Natural killer cell (primary cell): ENCODE results near the gene DHX57. TPM values are rescaled to one million over a fixed set of nuclear protein-coding genes. Genes with fewer than 3 reads are reported as not detected.

Experiments
- ATAC-seq, 3 donors: fragments of 150-1000 bp in 2 of 3; fragments of 200-7000 bp in 1 of 3; cut with Tn5 transposase; 1 replicate in 1 of 3; 2 replicates in 2 of 3; pipeline ENCODE4 v1.10.0; 2021; ENCODE audit warnings: mild to moderate bottlenecking in 2 of 3, moderate library complexity in 2 of 3
- DNase-seq, 2 donors: peaks; one replicate each; pipeline versions ENCODE4 v3.0.0 to v3.0.0-alpha.2; 2013 to 2021; ENCODE audit warnings: mixed read lengths in 1 of 2
- H3K27ac ChIP-seq: one replicate; pipeline ENCODE4 v1.5.1; 2013; ENCODE audit warnings: mild to moderate bottlenecking, low read length
- H3K27me3 ChIP-seq: one replicate; pipeline ENCODE4 v1.6.1; 2013; ENCODE audit warnings: low read length; ENCODE audit not compliant: control insufficient read depth, insufficient read depth
- H3K36me3 ChIP-seq: one replicate; pipeline ENCODE4 v1.6.1; 2013; ENCODE audit warnings: low read length; ENCODE audit not compliant: control insufficient read depth, insufficient read depth
- H3K4me1 ChIP-seq: one replicate; pipeline ENCODE4 v1.6.1; 2013; ENCODE audit warnings: low read length; ENCODE audit not compliant: control insufficient read depth, insufficient read depth
- H3K4me3 ChIP-seq: one replicate; pipeline ENCODE4 v1.5.1; 2013; ENCODE audit warnings: low read length
- H3K9me3 ChIP-seq: one replicate; pipeline ENCODE4 v1.6.1; 2013; ENCODE audit warnings: low read length; ENCODE audit not compliant: control insufficient read depth, insufficient read depth
- H3K27ac Mint-ChIP-seq, 2 donors: one replicate each; pipeline ENCODE4 v1.8.0; 2022; ENCODE audit warnings: mild to moderate bottlenecking in 2 of 2, mixed read lengths in 2 of 2, moderate library complexity in 1 of 2
- H3K27me3 Mint-ChIP-seq, 2 donors: one replicate each; pipeline ENCODE4 v1.8.0; 2022; ENCODE audit warnings: low read depth in 2 of 2, mixed read lengths in 2 of 2
- H3K36me3 Mint-ChIP-seq: one replicate; pipeline ENCODE4 v1.8.0; 2022; ENCODE audit warnings: mixed read lengths
- H3K4me1 Mint-ChIP-seq, 2 donors: one replicate each; pipeline ENCODE4 v1.8.0; 2022; ENCODE audit warnings: mixed read lengths in 2 of 2
- H3K4me3 Mint-ChIP-seq: one replicate; pipeline ENCODE4 v1.8.0; 2022; ENCODE audit warnings: mild to moderate bottlenecking, moderate library complexity, mixed read lengths
- H3K9me3 Mint-ChIP-seq, 2 donors: one replicate each; pipeline ENCODE4 v1.8.0; 2022; ENCODE audit warnings: mixed read lengths in 2 of 2
- WGBS: methylation state at CpG from one replicate; pipeline ENCODE4 v1.1.7; 2013; ENCODE audit warnings: missing lambda C conversion rate; ENCODE audit not compliant: insufficient coverage; 5-methylcytosine and 5-hydroxymethylcytosine counted together
- intact Hi-C: fragments of 100-400 bp; cut with micrococcal nuclease; formaldehyde crosslinking; loops from one replicate; pipeline ENCODE4 v1.14.2; 2022
- total RNA-seq, 4 donors: library from RNA; stranded (reverse); fragments of 120-200 nt in 1 of 4; gene quantifications; one replicate each; pipeline versions ENCODE4 v1.2.3 to v1.2.4, GENCODE V29; 2013 to 2022
- TF ChIP-seq, protein P1 (sequence below): fragments of 200-600 bp; IDR thresholded peaks from one replicate; pipeline ENCODE4 v1.8.0; 2022; ENCODE audit warnings: antibody characterized with exemption

The DHX57 gene
- total RNA-seq, 3 donors from 2014 or later (not counting 1 experiment from before 2014, with no cell fraction given) = 12.8 to 21.9 (median 18.5) TPM

DNA sequence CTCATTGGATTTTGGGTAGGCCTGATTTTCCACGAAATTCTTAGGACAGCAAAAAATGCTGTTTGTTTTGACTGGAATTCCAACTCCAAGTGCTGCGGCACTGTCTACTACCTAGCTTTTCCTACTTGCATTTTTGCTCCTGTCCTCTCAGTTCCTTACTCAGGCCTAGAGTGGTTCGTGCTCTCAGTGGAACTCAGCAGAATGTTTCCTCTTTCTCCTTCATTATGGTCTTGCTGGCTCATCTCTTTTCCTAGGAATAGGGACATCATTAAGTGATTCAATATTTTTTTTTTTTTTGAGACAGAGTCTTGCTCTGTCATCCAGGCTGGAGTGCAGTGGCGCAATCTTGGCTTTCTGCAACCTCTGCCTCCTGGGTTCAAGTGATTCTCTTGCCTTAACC, 59.8 kb downstream of the DHX57 start:
- Histone ChIP-seq H3K27me3 (no peaks in the 10 kb centered on the region), H3K27ac (no peak overlapping the region), H3K9me3 (no peaks in the 10 kb centered on the region), H3K4me1 (no peaks in the 10 kb centered on the region), H3K4me3 (no peak overlapping the region), H3K36me3 (peaks cover 15% of the 10 kb centered on the region)
- intact Hi-C loops = loop anchor here (10.0 kb wide), 1 partner anchor 231 kb away; no protein-coding TSS in a partner anchor
- 100% methylated on average over 4 of the region's 4 CpGs for WGBS
- H3K4me1 Mint-ChIP-seq = no peaks in the 10 kb centered on the region
- ATAC-seq (no peak), DNase-seq (no peak)
- H3K4me3 Mint-ChIP-seq = no peak overlapping the region
- peaks cover 25% of the 10 kb centered on the region for H3K36me3 Mint-ChIP-seq
- no peaks in the 10 kb centered on the region for H3K27me3 Mint-ChIP-seq
- no peak overlapping the region for H3K27ac Mint-ChIP-seq
- no peaks in the 10 kb centered on the region for H3K9me3 Mint-ChIP-seq
- TF ChIP-seq, protein P1, sequence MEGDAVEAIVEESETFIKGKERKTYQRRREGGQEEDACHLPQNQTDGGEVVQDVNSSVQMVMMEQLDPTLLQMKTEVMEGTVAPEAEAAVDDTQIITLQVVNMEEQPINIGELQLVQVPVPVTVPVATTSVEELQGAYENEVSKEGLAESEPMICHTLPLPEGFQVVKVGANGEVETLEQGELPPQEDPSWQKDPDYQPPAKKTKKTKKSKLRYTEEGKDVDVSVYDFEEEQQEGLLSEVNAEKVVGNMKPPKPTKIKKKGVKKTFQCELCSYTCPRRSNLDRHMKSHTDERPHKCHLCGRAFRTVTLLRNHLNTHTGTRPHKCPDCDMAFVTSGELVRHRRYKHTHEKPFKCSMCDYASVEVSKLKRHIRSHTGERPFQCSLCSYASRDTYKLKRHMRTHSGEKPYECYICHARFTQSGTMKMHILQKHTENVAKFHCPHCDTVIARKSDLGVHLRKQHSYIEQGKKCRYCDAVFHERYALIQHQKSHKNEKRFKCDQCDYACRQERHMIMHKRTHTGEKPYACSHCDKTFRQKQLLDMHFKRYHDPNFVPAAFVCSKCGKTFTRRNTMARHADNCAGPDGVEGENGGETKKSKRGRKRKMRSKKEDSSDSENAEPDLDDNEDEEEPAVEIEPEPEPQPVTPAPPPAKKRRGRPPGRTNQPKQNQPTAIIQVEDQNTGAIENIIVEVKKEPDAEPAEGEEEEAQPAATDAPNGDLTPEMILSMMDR = no peak

DNA sequence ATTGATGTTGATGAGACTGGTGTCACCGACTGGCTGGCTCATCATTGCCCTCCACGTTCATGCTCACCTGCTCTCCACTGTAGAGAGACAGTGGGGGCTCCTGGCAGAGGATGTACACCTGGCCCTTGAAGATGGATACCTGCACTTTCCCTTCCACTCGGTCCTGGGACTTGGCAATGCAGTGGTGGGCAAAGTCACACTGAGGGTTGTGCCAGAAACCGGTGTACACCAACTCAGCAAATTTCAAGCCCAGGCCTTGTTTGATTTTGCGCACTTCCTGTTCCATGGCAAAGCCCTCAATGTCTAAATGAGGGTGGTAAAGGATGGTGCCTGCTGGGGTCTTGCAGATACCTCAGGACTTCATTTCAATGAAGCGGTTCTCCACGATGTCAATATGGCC, 65.2 kb downstream of the DHX57 start:
- H3K27ac ChIP-seq = no peak overlapping the region
- no peaks in the 10 kb centered on the region for H3K9me3 ChIP-seq
- ATAC-seq (no peak), DNase-seq (no peak)
- H3K27me3 Mint-ChIP-seq = no peaks in the 10 kb centered on the region
- H3K4me1 ChIP-seq = no peaks in the 10 kb centered on the region
- H3K27me3 ChIP-seq = no peaks in the 10 kb centered on the region
- TF ChIP-seq, protein P1 = no peak
- peaks cover 11% of the 10 kb centered on the region for H3K36me3 ChIP-seq
- intact Hi-C loops = loop anchor here (10.0 kb wide), 1 partner anchor 226 kb away; no protein-coding TSS in a partner anchor
- no peak overlapping the region for H3K4me3 Mint-ChIP-seq
- WGBS = over 99% methylated on average over 7 of the region's 7 CpGs
- no peaks in the 10 kb centered on the region for H3K4me1 Mint-ChIP-seq
- H3K9me3 Mint-ChIP-seq = no peaks in the 10 kb centered on the region
- no peak overlapping the region for H3K4me3 ChIP-seq
- H3K27ac Mint-ChIP-seq = no peak overlapping the region
- H3K36me3 Mint-ChIP-seq = peaks cover 3% of the 10 kb centered on the region

DNA sequence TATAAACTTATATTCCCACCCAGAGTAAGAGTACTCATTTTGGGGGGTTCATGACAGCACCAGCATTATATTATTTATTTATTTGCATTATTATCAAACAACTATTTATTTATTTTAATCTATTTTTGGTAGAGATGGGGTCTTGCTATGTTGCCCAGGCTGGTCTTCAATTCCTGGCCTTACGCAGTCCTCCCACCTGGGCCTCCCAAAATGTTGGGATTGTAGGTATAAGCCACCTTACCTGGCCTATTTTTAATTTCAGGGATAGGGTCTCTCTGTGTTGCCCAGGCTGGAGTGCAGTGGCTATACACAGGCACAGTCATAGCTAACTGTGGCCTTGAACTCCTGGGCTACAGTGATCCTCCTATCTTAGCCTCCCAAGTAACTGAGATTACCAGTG, 67.1 kb downstream of the DHX57 start:
- ATAC-seq = no peak
- no peaks in the 10 kb centered on the region for H3K27me3 Mint-ChIP-seq

DNA sequence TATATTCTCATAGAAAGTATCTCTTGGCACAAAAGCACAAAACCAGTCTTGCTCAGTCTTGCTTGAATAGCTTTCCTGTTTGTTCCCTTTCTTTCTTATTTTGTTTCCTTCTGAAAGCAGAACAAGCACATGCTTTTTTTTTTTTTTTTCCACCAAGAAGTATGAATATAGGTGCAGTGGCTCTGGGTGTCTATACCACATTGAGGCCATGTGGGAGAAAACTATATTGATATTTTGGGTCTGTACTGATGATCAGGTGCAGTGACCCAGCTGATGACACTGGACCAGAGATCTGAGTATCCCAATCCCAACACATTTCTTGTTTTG, 69.0 kb downstream of the DHX57 start:
- TF ChIP-seq, protein P1 = no peak
- no peak for DNase-seq
- Mint-ChIP-seq H3K27ac (no peak overlapping the region), H3K27me3 (no peaks in the 10 kb centered on the region), H3K4me3 (no peak overlapping the region), H3K36me3 (no peaks in the 10 kb centered on the region), H3K9me3 (no peaks in the 10 kb centered on the region), H3K4me1 (no peaks in the 10 kb centered on the region)
- H3K4me1 ChIP-seq = no peaks in the 10 kb centered on the region
- H3K27ac ChIP-seq = peak overlapping the region; percentile 35
- ATAC-seq = no peak
- H3K36me3 ChIP-seq = peaks cover 11% of the 10 kb centered on the region
- H3K4me3 ChIP-seq = no peak overlapping the region
- H3K27me3 ChIP-seq = no peaks in the 10 kb centered on the region
- no peaks in the 10 kb centered on the region for H3K9me3 ChIP-seq
- intact Hi-C loops = no loop called here

More for the DNA sequence above, 67.1 kb downstream of the DHX57 start:
- no peak overlapping the region for H3K27ac Mint-ChIP-seq
- H3K4me3 Mint-ChIP-seq = no peak overlapping the region
- H3K9me3 Mint-ChIP-seq = no peaks in the 10 kb centered on the region
- Histone ChIP-seq H3K36me3 (peaks cover 11% of the 10 kb centered on the region), H3K27ac (no peak overlapping the region), H3K4me3 (no peak overlapping the region), H3K4me1 (no peaks in the 10 kb centered on the region), H3K9me3 (no peaks in the 10 kb centered on the region), H3K27me3 (no peaks in the 10 kb centered on the region)
- no peaks in the 10 kb centered on the region for H3K4me1 Mint-ChIP-seq
- TF ChIP-seq, protein P1 = no peak
- WGBS = 100% methylated on average over 1 of the region's 1 CpG
- intact Hi-C loops = no loop called here
- H3K36me3 Mint-ChIP-seq = no peaks in the 10 kb centered on the region
- no peak for DNase-seq
